T-helper 2 cell treated with Interferon-gamma antibody and Interleukin-4, amounts not matched to agents 100 ng/mL and 5 ng/mL, for 36 hours (primary cell): ENCODE data around the gene EPN1. TPM values are rescaled to one million over a fixed set of nuclear protein-coding genes. Genes with fewer than 3 reads are reported as not detected.

Experiments
- intact Hi-C: fragments of 100-400 bp; cut with micrococcal nuclease; formaldehyde crosslinking; loops from one replicate; pipeline ENCODE4 v1.15.1; 2023
- total RNA-seq: library from RNA; stranded (reverse); gene quantifications from 2 replicates; pipeline ENCODE4 v1.2.3, GENCODE V29; 2022

EPN1 gene
- total RNA-seq, 1 donor from 2014 or later, result 59.3 TPM

- intact Hi-C loops, result no loop called here
Measured at GRCh38 chr19:55690109-55690768, 15.2 kb downstream of the EPN1 start.

GRCh38 chr19:55690769-55691545 lies 15.9 kb downstream of the EPN1 start:
- intact Hi-C loops, result no loop called here

GRCh38 chr19:55691561-55692481 lies 16.8 kb downstream of the EPN1 start:
- intact Hi-C loops, result no loop called here

GRCh38 chr19:55692681-55693081 lies 17.7 kb downstream of the EPN1 start:
- intact Hi-C loops, result no loop called here

- intact Hi-C loops, result no loop called here
Measured at GRCh38 chr19:55693336-55693974, 18.4 kb downstream of the EPN1 start.

- intact Hi-C loops, result no loop called here
Measured at GRCh38 chr19:55694241-55694655, 19.2 kb downstream of the EPN1 start.

- intact Hi-C loops, result no loop called here
Measured at GRCh38 chr19:55694656-55695491, 19.8 kb downstream of the EPN1 start.

- intact Hi-C loops, result no loop called here
Measured at GRCh38 chr19:55695511-55696290, 20.7 kb downstream of the EPN1 start.

GRCh38 chr19:55696301-55697068 lies 21.5 kb downstream of the EPN1 start:
- intact Hi-C loops, result no loop called here

- intact Hi-C loops, result no loop called here
Measured at GRCh38 chr19:55697069-55697440, 22.0 kb downstream of the EPN1 start.

- intact Hi-C loops, result no loop called here
Measured at GRCh38 chr19:55697698-55698097, 22.7 kb downstream of the EPN1 start.

- intact Hi-C loops, result no loop called here
Measured at GRCh38 chr19:55698256-55698655, 23.2 kb downstream of the EPN1 start.

GRCh38 chr19:55699221-55699620 lies 24.2 kb downstream of the EPN1 start:
- intact Hi-C loops, result no loop called here

- intact Hi-C loops, result no loop called here
Measured at GRCh38 chr19:55700813-55701212, 25.8 kb downstream of the EPN1 start.

- intact Hi-C loops, result no loop called here
Measured at GRCh38 chr19:55702131-55702627, 27.2 kb downstream of the EPN1 start.

- intact Hi-C loops, result no loop called here
Measured at GRCh38 chr19:55703790-55704215, 28.8 kb downstream of the EPN1 start.

- intact Hi-C loops, result no loop called here
Measured at GRCh38 chr19:55704494-55705245, 29.6 kb downstream of the EPN1 start.

GRCh38 chr19:55705972-55706371 lies 30.9 kb downstream of the EPN1 start:
- intact Hi-C loops, result no loop called here
